ENCODE data around the gene UGT1A8.

UGT1A8 gene

GRCh38 chr2:233821709-233822100 lies 204.3 kb downstream of the UGT1A8 start:
- TF ChIP-seq POLR2A (IDR thresholded peaks at IDR 0.05; ENCODE audit: extremely low read depth, insufficient read length) (no peak), MYC (IDR thresholded peaks at IDR 0.05; ENCODE audit: low read depth, low read length) (no peak)
- TF ChIP-seq, protein P1, sequence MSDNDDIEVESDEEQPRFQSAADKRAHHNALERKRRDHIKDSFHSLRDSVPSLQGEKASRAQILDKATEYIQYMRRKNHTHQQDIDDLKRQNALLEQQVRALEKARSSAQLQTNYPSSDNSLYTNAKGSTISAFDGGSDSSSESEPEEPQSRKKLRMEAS (IDR thresholded peaks at IDR 0.05; ENCODE audit: low read depth, low read length), result no peak
- TF ChIP-seq, protein P2, sequence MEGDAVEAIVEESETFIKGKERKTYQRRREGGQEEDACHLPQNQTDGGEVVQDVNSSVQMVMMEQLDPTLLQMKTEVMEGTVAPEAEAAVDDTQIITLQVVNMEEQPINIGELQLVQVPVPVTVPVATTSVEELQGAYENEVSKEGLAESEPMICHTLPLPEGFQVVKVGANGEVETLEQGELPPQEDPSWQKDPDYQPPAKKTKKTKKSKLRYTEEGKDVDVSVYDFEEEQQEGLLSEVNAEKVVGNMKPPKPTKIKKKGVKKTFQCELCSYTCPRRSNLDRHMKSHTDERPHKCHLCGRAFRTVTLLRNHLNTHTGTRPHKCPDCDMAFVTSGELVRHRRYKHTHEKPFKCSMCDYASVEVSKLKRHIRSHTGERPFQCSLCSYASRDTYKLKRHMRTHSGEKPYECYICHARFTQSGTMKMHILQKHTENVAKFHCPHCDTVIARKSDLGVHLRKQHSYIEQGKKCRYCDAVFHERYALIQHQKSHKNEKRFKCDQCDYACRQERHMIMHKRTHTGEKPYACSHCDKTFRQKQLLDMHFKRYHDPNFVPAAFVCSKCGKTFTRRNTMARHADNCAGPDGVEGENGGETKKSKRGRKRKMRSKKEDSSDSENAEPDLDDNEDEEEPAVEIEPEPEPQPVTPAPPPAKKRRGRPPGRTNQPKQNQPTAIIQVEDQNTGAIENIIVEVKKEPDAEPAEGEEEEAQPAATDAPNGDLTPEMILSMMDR (IDR thresholded peaks at IDR 0.05; ENCODE audit: low read depth, low read length), result no peak
- H3K4me3 ChIP-seq (ENCODE audit: low read depth, low read length), result no peak overlapping the region
- no peak for DNase-seq (ENCODE audit: low read depth)

DNA sequence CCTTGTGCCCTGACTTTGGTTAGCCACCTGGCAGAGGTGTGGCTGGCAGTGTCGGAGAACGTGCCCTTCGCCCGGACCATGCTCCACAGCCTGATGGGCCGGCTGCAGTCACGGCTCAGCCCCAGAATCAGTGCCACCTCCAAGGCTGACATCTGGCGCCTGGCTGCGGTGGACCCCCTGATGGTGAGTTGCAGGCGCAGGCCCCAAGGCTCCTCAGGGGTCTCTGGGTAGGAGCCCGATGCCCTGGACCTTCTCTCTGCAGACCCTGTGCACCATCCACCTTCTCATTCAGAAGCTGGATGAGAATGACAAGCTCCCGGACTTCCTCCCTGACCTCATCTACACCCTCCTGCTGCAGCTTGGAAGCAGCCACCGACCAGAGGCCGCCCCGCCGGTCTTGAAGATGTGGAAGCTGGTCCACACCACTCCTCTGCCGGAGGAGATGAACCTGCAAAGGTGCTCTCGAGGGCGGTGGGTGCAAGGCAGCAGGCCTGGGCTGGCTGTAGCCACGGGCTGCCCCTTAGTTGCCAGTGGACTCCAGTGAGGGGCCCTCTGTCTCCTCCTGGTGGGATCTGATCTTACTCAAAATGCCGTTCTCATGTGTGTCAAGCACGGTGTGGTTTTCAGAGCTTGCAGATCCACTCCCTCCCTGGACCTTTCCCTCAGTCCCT lies 204.8 kb downstream of the UGT1A8 start:
- TF ChIP-seq, protein P2 (IDR thresholded peaks at IDR 0.05; ENCODE audit: low read depth, low read length), result no peak
- no peak for TF ChIP-seq MYC (IDR thresholded peaks at IDR 0.05; ENCODE audit: low read depth, low read length)
- TF ChIP-seq POLR2A (IDR thresholded peaks at IDR 0.05; ENCODE audit: extremely low read depth, insufficient read length), result no peak
- TF ChIP-seq, protein P1 (IDR thresholded peaks at IDR 0.05; ENCODE audit: low read depth, low read length), result no peak
- H3K4me3 ChIP-seq (ENCODE audit: low read depth, low read length), result no peak overlapping the region
- DNase-seq (ENCODE audit: low read depth), result no peak
